Measurements from ENCODE around the gene CALHM1.
A peak's percentile ranks its signal among the peaks of the same experiment; 100 is the strongest.
"Not testable (repeated sequence)": the region's sequence is repeated elsewhere in the genome, so short reads cannot be mapped to it uniquely, and the experiment has no call there.

CALHM1 gene

DNA sequence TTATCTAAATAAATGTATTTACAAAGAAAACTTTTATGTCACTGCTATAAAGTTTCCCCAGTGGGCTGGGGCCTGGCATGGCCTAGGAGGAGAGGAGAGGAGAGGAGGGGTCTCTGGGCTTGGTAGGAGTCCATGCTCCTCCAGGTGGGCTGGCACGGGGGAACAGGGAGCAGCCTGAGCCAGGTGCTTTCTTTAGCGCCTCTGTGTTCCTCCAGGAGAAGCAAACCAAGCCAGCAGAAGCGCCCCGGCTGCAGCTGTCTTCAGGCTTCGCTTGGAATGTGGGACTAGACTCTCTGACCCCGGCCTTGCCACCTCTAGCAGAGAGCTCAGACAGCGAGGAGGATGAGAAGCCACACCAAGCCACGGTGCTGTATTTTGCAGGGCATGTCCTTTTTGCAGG, 17.1 kb downstream of the CALHM1 start:
- peaks cover 98% of the 10 kb centered on the region for H3K36me3 Mint-ChIP-seq (ENCODE audit: low read depth)
- DNase-seq = no peak
- no peak overlapping the region for H3K4me3 Mint-ChIP-seq
- no peaks in the 10 kb centered on the region for H3K9me3 Mint-ChIP-seq
- peaks cover 6% of the 10 kb centered on the region for H3K4me1 Mint-ChIP-seq (ENCODE audit: low read depth)
- H3K27me3 Mint-ChIP-seq = no peaks in the 10 kb centered on the region
- H3K27ac Mint-ChIP-seq = peak overlapping the region; percentile 85

DNA sequence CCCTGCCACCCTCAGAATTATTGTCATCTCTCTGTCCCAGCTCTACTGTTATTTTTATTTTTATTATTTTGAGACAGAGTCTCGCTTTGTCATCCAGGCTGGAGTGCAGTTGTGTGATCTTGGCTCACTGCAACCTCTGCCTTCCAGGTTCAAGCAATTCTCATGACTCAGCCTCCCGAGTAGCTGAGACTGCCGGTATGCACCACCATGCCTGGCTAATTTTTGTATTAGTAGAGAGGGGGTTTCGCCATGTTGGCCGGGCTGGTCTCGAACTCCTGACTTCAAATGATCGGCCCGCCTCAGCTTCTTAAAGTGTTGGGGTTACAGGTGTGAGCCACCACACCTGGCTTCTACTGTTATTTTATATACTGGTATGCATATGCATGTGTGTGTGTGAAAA, 17.5 kb downstream of the CALHM1 start:
- Mint-ChIP-seq H3K4me1 (ENCODE audit: low read depth) (peaks cover 4% of the 10 kb centered on the region), H3K9me3 (no peaks in the 10 kb centered on the region), H3K4me3 (no peak overlapping the region), H3K27me3 (no peaks in the 10 kb centered on the region), H3K27ac (no peak overlapping the region), H3K36me3 (ENCODE audit: low read depth) (peaks cover 98% of the 10 kb centered on the region)
- no peak for DNase-seq

DNA sequence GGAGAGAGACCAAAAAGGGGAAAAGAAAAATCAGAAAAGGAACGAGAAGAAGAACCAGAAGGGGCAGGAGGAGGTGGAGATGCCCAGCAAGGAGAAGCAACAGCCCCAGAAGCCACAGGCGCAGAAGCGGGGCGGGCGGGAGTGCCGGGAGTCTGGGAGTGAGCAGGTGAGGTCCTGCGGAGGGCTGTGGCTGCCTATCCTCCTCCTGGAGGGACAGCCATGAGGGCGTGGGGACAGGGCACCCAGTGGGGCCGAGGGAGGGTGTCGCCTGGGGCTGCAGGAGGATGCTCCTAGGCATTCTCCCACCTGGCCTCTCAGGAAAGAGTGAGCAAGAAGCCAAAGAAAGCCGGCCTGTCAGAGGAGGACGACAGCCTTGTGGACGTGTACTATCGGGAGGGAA, 18.3 kb downstream of the CALHM1 start:
- peaks cover under 1% of the 10 kb centered on the region for H3K4me1 Mint-ChIP-seq (ENCODE audit: low read depth)
- peak overlapping the region; percentile 44 for H3K27ac Mint-ChIP-seq
- H3K36me3 Mint-ChIP-seq (ENCODE audit: low read depth) = peaks cover 98% of the 10 kb centered on the region
- H3K27me3 Mint-ChIP-seq = no peaks in the 10 kb centered on the region
- H3K4me3 Mint-ChIP-seq = no peak overlapping the region
- no peaks in the 10 kb centered on the region for H3K9me3 Mint-ChIP-seq
- no peak for DNase-seq

DNA sequence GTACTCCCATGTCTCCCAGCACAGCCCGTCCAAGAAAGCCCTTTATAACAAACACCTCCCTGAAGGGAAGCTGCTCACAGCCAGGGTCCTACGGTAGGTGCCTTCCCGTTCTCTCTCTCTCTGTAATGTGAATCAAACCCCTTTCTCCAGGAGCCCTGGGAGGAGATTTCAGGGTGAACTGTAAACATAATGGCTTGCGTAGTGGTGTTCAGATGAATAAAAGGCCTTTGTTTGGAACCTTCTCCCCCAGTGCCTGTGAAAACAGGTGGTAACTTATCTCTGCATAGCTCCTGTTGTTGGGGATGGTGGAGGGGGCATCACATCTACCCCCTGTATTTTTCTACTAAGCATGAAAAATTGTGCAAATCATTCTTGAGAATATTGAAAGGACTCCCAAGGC, 18.9 kb downstream of the CALHM1 start:
- H3K4me3 Mint-ChIP-seq = no peak overlapping the region
- H3K9me3 Mint-ChIP-seq = no peaks in the 10 kb centered on the region
- H3K27me3 Mint-ChIP-seq = no peaks in the 10 kb centered on the region
- H3K36me3 Mint-ChIP-seq (ENCODE audit: low read depth) = peaks cover 98% of the 10 kb centered on the region
- no peak for DNase-seq
- no peak overlapping the region for H3K27ac Mint-ChIP-seq
- H3K4me1 Mint-ChIP-seq (ENCODE audit: low read depth) = no peaks in the 10 kb centered on the region

DNA sequence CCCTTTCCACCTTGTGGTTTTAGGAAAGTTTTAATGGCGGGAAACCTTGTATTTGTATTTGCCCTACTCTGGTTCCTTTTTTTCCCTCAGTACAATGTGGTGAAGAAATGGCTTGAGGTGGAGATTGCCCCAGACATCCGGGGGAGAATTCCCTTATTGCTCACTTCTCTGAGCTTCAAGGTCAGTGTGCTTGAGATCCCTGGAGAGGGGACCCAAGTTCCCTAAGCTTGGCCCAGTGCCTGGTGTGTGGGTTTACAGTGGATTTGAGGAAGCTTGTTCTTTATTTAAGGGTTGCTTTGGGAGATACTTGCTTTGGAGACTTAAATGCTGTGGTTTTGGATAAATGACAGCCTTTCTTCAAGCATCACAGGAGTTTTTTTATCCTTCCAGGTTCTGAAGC, 24.8 kb downstream of the CALHM1 start:
- no peak for DNase-seq
- no peaks in the 10 kb centered on the region for H3K27me3 Mint-ChIP-seq
- H3K36me3 Mint-ChIP-seq (ENCODE audit: low read depth) = peaks cover 98% of the 10 kb centered on the region
- H3K9me3 Mint-ChIP-seq = no peaks in the 10 kb centered on the region
- no peak overlapping the region for H3K4me3 Mint-ChIP-seq
- peak overlapping the region; percentile 23 for H3K27ac Mint-ChIP-seq
- peaks cover 17% of the 10 kb centered on the region for H3K4me1 Mint-ChIP-seq (ENCODE audit: low read depth)

DNA sequence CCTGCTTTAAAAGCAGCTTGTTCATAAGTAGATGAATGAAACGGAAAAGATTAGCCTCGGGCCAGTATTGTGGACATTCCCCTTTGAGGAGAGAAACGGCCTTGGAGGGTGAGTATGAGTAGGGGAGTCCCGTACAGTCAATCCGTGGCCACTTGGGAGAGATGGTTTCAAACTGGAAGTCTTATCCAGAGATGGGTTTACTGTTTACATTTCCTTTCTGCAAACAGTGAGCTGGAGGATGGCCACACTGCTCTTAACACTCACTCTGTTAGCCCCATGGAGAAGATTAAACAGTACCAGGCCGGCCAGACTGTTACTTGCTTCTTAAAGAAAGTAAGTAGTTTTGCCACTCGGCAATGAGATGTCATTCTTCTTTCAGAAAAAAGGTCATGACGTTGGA, 26.8 kb downstream of the CALHM1 start:
- no peaks in the 10 kb centered on the region for H3K9me3 Mint-ChIP-seq
- peaks cover 99% of the 10 kb centered on the region for H3K36me3 Mint-ChIP-seq (ENCODE audit: low read depth)
- peak overlapping the region; percentile 7 for H3K27ac Mint-ChIP-seq

DNA sequence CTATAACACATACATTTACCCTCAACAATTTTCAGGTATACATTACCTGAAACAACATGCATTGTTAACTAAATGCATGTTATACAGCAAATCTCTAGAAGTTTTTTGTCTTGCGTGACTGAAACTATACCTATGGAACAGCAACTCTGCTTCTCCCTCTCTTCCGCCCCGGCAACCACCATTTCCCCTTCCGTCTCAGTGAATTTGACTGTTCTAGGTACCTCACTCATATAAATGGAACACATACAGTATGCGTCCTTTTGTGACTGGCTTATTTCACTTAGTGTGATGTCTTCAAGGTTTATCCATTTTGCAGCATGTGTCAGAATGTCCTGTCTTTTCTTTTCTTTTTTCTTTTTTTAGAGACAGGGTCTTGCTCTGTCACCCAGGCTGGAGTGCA, 29.1 kb downstream of the CALHM1 start:
- H3K9me3 Mint-ChIP-seq = no peaks in the 10 kb centered on the region
- DNase-seq = no peak
- H3K4me1 Mint-ChIP-seq (ENCODE audit: low read depth) = peaks cover 41% of the 10 kb centered on the region
- peak overlapping the region; percentile 58 for H3K27ac Mint-ChIP-seq
- H3K27me3 Mint-ChIP-seq = no peaks in the 10 kb centered on the region
- H3K36me3 Mint-ChIP-seq (ENCODE audit: low read depth) = peaks cover 98% of the 10 kb centered on the region
- H3K4me3 Mint-ChIP-seq = no peak overlapping the region

More for the DNA sequence above, 26.8 kb downstream of the CALHM1 start:
- H3K27me3 Mint-ChIP-seq = no peaks in the 10 kb centered on the region
- no peak overlapping the region for H3K4me3 Mint-ChIP-seq
- peaks cover 37% of the 10 kb centered on the region for H3K4me1 Mint-ChIP-seq (ENCODE audit: low read depth)
- no peak for DNase-seq

DNA sequence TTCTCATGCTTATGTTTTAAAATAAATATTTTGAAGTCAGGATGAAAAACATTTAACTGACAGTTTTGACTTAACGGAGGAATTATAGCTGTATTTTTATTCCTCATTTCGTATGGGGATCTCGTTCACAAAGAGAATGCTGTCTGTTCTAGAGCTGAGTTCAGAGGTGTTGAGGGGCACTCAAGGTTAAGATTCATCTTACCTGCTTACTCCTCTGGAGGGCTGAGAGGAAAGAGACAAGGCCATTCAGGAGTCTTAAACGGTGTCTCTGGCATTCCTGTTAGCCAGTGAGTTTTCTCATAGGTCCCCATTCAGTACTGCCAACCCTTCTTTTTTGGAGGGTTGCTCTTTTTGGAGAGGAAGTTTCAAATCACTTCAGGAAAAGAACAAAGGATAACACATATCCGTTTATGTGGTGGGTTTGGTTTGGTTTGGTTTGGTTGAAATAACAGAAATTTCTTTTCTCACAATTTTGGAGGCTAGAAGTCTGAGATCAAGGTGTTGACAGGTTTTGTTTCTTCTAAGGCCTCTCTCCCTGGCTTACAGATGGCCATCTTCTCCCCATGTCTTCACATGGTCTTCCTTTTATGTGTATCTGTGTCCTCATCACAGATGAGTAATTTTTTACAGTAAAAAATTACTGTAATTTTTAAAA, 29.6 kb downstream of the CALHM1 start:
- Mint-ChIP-seq H3K4me3 (no peak overlapping the region), H3K4me1 (ENCODE audit: low read depth) (peaks cover 41% of the 10 kb centered on the region), H3K9me3 (no peaks in the 10 kb centered on the region), H3K27me3 (no peaks in the 10 kb centered on the region), H3K36me3 (ENCODE audit: low read depth) (peaks cover 98% of the 10 kb centered on the region), H3K27ac (peak overlapping the region; percentile 58)
- DNase-seq = no peak

DNA sequence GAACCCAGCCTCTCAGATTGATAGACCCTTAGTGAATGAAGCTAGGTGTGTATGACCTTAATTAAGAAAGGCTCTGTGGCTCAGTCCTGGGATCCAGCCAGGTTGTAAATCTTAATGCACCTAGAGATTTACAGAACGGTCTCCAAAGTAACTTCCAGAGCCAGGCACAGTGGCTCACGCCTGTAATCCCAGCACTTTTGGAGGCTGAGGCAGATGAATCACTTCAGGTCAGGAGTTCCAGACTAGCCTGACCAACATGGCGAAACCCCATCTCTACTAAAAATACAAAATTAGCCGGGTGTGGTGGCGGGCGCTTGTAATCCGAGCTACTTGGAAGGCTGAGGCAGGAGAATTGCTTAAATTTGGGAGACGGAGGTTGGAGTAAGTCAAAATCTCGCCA, 30.8 kb downstream of the CALHM1 start:
- Mint-ChIP-seq H3K4me3 (no peak overlapping the region), H3K9me3 (no peaks in the 10 kb centered on the region), H3K27ac (peak overlapping the region; percentile 32), H3K27me3 (no peaks in the 10 kb centered on the region), H3K36me3 (ENCODE audit: low read depth) (peaks cover 98% of the 10 kb centered on the region), H3K4me1 (ENCODE audit: low read depth) (peaks cover 41% of the 10 kb centered on the region)
- DNase-seq = no peak

DNA sequence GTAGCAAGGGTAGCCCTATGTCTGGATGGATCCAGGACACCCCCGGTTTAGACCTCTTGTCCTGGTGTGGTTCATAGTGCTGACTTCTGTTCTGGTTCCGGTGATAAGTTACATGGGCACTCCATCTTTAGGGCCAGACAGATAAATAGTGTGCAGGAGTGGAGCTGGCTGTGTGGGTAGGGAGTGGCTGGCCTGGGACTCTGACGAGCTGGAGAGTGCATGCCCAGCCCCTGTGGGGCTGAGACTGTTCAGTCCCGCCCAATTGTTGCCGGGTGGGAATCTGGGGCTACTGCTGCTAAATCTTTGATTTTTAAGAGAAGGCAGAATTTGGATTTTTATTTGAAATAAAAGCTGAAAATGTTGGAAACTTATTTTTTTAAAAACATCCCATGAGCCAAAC, 35.0 kb downstream of the CALHM1 start:
- Mint-ChIP-seq H3K9me3 (no peaks in the 10 kb centered on the region), H3K4me1 (ENCODE audit: low read depth) (peaks cover 22% of the 10 kb centered on the region), H3K27me3 (no peaks in the 10 kb centered on the region), H3K27ac (no peak overlapping the region), H3K4me3 (no peak overlapping the region), H3K36me3 (ENCODE audit: low read depth) (peaks cover 95% of the 10 kb centered on the region)
- DNase-seq = no peak

DNA sequence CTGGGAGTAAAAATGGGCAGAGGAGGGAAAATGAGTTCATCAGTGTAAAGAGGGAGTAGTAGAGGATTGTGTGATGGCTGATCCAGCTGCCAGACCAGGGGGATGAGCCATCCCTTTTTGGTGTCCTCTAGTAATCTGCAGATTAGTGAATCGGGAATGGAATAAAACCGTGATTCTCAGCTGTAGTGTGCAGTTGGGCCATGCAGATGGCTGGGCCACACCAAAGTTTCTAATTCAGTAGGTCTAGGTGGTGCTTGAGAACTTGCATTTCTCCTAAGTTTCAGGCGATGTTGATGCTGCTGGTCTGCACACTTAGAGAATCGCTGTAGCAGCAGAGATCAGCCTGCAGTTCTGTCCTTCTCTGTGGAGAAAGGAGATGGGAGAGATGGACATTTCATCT, 39.6 kb downstream of the CALHM1 start:
- H3K9me3 Mint-ChIP-seq = no peaks in the 10 kb centered on the region
- H3K4me3 Mint-ChIP-seq = no peak overlapping the region
- H3K4me1 Mint-ChIP-seq (ENCODE audit: low read depth) = no peaks in the 10 kb centered on the region
- peaks cover 96% of the 10 kb centered on the region for H3K36me3 Mint-ChIP-seq (ENCODE audit: low read depth)
- no peak for DNase-seq
- H3K27ac Mint-ChIP-seq = no peak overlapping the region
- H3K27me3 Mint-ChIP-seq = no peaks in the 10 kb centered on the region

DNA sequence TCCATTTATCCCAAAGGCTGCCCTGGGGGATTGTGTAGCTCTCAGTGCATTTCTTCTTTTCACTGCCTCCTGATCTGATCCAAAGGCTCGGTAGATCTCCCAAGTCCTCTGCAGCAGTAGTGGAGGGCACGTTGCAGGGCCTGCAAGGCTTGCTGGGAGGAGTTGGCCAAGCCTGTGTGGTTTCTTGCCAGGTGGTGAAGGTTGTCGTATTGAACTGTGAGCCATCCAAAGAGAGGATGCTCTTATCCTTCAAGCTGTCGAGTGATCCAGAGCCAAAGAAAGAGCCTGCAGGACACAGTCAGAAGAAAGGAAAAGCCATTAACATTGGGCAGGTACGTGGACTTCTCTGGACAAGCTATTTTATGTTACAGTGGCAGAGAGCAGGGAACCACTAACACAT, 41.1 kb downstream of the CALHM1 start:
- Mint-ChIP-seq H3K27me3 (no peaks in the 10 kb centered on the region), H3K9me3 (no peaks in the 10 kb centered on the region), H3K4me1 (ENCODE audit: low read depth) (no peaks in the 10 kb centered on the region), H3K27ac (no peak overlapping the region), H3K4me3 (no peak overlapping the region), H3K36me3 (ENCODE audit: low read depth) (peaks cover 96% of the 10 kb centered on the region)
- DNase-seq = no peak

DNA sequence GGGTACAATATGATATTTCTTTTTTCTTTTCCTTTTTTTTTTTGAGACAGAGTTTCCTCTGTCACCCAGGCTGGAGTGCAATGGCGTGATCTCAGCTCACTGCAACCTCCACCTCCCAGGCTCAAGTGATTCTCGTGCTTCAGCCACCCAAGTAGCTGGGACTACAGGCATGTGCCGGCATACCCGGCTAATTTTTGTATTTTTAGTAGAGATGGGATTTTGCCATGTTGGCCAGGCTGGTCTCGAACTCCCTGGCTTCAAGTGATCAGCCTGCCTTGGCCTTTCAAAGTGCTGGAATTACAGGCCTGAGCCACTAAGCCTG, 41.6 kb downstream of the CALHM1 start:
- H3K4me3 Mint-ChIP-seq; H3K27ac Mint-ChIP-seq; H3K27me3 Mint-ChIP-seq; H3K9me3 Mint-ChIP-seq; DNase-seq; H3K4me1 Mint-ChIP-seq (ENCODE audit: low read depth): not testable (repeated sequence)
- H3K36me3 Mint-ChIP-seq (ENCODE audit: low read depth) = peaks cover 96% of the 10 kb centered on the region

DNA sequence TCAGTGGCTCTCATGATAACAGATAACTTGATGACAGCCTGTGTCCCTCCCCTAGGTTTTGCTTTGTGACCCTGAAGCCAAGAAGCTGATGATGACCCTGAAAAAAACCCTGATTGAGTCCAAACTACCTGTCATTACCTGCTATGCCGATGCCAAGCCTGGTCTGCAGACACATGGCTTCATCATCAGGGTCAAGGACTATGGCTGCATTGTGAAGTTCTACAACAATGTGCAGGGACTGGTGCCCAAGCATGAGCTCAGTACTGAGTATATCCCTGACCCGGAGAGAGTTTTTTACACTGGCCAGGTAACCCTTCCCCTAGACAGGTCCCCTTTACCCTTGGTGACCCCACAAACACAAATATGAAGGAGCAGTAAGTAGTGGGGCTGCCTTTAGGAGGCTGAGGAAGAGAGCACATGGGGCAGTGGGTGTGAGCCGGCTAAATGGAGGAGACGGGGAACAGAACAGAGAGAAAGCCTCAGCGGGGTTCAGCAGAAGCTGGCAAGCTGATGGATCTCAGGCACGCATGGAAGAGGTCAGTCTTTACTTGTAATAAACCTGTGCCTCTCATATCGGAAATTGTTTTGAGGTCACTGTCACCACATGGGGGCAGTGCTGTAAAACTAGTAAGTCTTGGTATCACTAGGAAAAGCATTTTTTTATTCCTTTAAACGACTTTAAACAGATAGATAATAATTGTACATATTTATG, 42.1 kb downstream of the CALHM1 start:
- peaks cover 98% of the 10 kb centered on the region for H3K36me3 Mint-ChIP-seq (ENCODE audit: low read depth)
- no peaks in the 10 kb centered on the region for H3K4me1 Mint-ChIP-seq (ENCODE audit: low read depth)
- no peak overlapping the region for H3K4me3 Mint-ChIP-seq
- H3K27ac Mint-ChIP-seq = no peak overlapping the region
- DNase-seq = no peak
- H3K27me3 Mint-ChIP-seq = no peaks in the 10 kb centered on the region
- no peaks in the 10 kb centered on the region for H3K9me3 Mint-ChIP-seq

DNA sequence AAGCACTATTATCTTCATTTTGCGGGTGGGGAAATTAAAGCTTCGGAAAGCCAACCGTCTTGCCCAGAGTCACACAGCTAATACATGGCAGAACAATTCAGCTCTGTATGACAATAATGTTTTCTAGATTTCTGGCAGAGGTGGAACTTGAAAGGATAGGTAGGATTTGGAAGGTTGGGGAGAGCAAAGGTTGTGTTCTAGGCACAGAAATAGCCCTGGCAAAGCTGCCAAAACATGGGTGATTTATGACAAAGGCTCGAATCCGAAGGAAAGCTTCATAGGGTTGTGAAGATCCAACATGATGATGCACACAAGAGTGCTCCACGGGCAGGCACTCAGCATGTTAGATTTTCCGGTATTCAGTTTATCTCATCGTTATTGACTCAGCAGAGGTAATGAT, 43.1 kb downstream of the CALHM1 start:
- no peak for DNase-seq
- no peaks in the 10 kb centered on the region for H3K9me3 Mint-ChIP-seq
- no peak overlapping the region for H3K4me3 Mint-ChIP-seq
- peaks cover 95% of the 10 kb centered on the region for H3K36me3 Mint-ChIP-seq (ENCODE audit: low read depth)
- no peaks in the 10 kb centered on the region for H3K27me3 Mint-ChIP-seq
- no peak overlapping the region for H3K27ac Mint-ChIP-seq
- H3K4me1 Mint-ChIP-seq (ENCODE audit: low read depth) = no peaks in the 10 kb centered on the region
